Adrenal gland (tissue), 12 donors: Measurements from ENCODE around the gene PPP2R2C. TPM values are rescaled to one million over a fixed set of nuclear protein-coding genes. Genes with fewer than 3 reads are reported as not detected.

Experiments used
- DNase-seq, 7 donors: peaks; one replicate each; pipeline ENCODE4 v3.0.0-alpha.2; 2019 to 2020
- H3K27ac ChIP-seq, 5 donors: fragments of 200-600 bp; sonication (generic) in 4 of 5; 1 replicate in 3 of 5; 2 replicates in 2 of 5; pipeline versions ENCODE4 v1.5.1 to v1.8.0; 2016 to 2020; ENCODE audit warnings: mild to moderate bottlenecking in 1 of 5
- H3K27me3 ChIP-seq: fragments of 200-600 bp; 2 replicates; pipeline ENCODE4 v1.8.0; 2021
- H3K36me3 ChIP-seq, 2 donors: fragments of 200-600 bp; replicated peaks in 1 of 2; 1 replicate in 1 of 2; 2 replicates in 1 of 2; pipeline versions ENCODE4 v1.5.1 to v1.8.0; 2018 to 2022
- H3K4me1 ChIP-seq, 2 donors: fragments of 200-600 bp; replicated peaks in 1 of 2; 1 replicate in 1 of 2; 2 replicates in 1 of 2; pipeline versions ENCODE4 v1.5.1 to v1.8.0; 2018 to 2021
- H3K4me3 ChIP-seq, 4 donors: fragments of 200-600 bp; sonication (generic) in 3 of 4; one replicate each; pipeline ENCODE4 v1.5.1; 2016 to 2018
- H3K9me3 ChIP-seq, 3 donors: fragments of 200-600 bp; sonication (generic) in 1 of 3; replicated peaks in 1 of 3; 1 replicate in 2 of 3; 2 replicates in 1 of 3; pipeline versions ENCODE4 v1.5.1 to v1.8.0; 2016 to 2021
- POLR2A ChIP-seq, 2 donors: fragments of 450-650 bp; IDR thresholded peaks; one replicate each; pipeline ENCODE4 v1.6.1; 2017; ENCODE audit warnings: antibody characterized with exemption in 2 of 2, mild to moderate bottlenecking in 2 of 2, moderate library complexity in 1 of 2
- WGBS, 4 donors: extraction: QIAGEN DNeasy Blood & Tissue Kit in 2 of 4; methylation state at CpG; one replicate each; pipeline versions ENCODE4 v1.1.5 to v1.1.7; 2013 to 2017; 5-methylcytosine and 5-hydroxymethylcytosine counted together
- intact Hi-C, 2 donors: fragments of 100-400 bp; cut with DNase I; formaldehyde crosslinking; loops; one replicate each; pipeline versions ENCODE4 v1.14.1 to v1.15.0; 2022 to 2023
- polyA plus RNA-seq, 3 donors: library from polyadenylated mRNA; stranded (reverse); fragments of 200-250 nt in 2 of 3; fragments of 350-450 nt in 1 of 3; fragmentation: Illumina TruSeq in 1 of 3; extraction: RNeasy Lipid Tissue Mini Kit (QIAGEN cat#74804) in 1 of 3; gene quantifications; one replicate each; pipeline ENCODE4 v1.2.3, GENCODE V29; 2013 to 2014
- total RNA-seq, 9 donors: library from RNA; depleted of rRNA in 4 of 9; stranded (reverse); fragments of >200 nt in 4 of 9; fragments of 120-200 nt in 1 of 9; fragmentation: NEBNext Ultra II Directional in 1 of 9; extraction: Animal tissue kit (Norgen Biotek cat#: 25700) in 1 of 9; gene quantifications; one replicate each; pipeline versions ENCODE4 v1.1.0 to v1.2.4, GENCODE V29; 2013 to 2023
- TF ChIP-seq, protein P1 (sequence below), 6 experiments: fragments of 450-650 bp in 4 of 6; fragments of 200-600 bp in 2 of 6; sonication (generic) in 1 of 6; IDR thresholded peaks; 1 replicate in 5 of 6; 2 replicates in 1 of 6; pipeline versions ENCODE4 v1.5.1 to v1.8.0; 2016 to 2021; ENCODE audit warnings: antibody characterized with exemption in 6 of 6, mild to moderate bottlenecking in 2 of 6, moderate library complexity in 1 of 6
- donor health status: healthy with polysubstance abuse.
- donor health status: Bipolar disorder and iron deficiency.
- donor health status: DM: yes; HTN: yes; CAD: no.
- donor health status: DM: no; HTN: no; CAD: no.
- donor health status: DM: no; HTN: no; CAD: no.
- donor health status: DM: yes; HTN: yes; CAD: no.

Gene PPP2R2C
- total and polyA plus RNA-seq, 12 donors, result 0.17 to 7.2 (median 2.0) TPM; not detected in 3

GRCh38 chr4:6494431-6495295 is 22.2 kb upstream of the PPP2R2C start:
- no peaks in the 10 kb centered on the region for H3K36me3 ChIP-seq
- H3K27ac ChIP-seq, result no peak overlapping the region
- H3K4me1 ChIP-seq, result no peaks in the 10 kb centered on the region
- no peaks in the 10 kb centered on the region for H3K9me3 ChIP-seq
- no peak overlapping the region for H3K4me3 ChIP-seq
- TF ChIP-seq POLR2A (IDR thresholded peaks at IDR 0.05), result no peak
- TF ChIP-seq, protein P1, sequence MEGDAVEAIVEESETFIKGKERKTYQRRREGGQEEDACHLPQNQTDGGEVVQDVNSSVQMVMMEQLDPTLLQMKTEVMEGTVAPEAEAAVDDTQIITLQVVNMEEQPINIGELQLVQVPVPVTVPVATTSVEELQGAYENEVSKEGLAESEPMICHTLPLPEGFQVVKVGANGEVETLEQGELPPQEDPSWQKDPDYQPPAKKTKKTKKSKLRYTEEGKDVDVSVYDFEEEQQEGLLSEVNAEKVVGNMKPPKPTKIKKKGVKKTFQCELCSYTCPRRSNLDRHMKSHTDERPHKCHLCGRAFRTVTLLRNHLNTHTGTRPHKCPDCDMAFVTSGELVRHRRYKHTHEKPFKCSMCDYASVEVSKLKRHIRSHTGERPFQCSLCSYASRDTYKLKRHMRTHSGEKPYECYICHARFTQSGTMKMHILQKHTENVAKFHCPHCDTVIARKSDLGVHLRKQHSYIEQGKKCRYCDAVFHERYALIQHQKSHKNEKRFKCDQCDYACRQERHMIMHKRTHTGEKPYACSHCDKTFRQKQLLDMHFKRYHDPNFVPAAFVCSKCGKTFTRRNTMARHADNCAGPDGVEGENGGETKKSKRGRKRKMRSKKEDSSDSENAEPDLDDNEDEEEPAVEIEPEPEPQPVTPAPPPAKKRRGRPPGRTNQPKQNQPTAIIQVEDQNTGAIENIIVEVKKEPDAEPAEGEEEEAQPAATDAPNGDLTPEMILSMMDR (IDR thresholded peaks at IDR 0.05), result no peak
- peaks cover 7% of the 10 kb centered on the region for H3K27me3 ChIP-seq
- intact Hi-C loops, result no loop called here
- 64 to 84% (median 83%) methylated on average over 14 to 18 of the region's 18 CpGs for WGBS, 4 donors
- peak in 1 of 7 donors; percentile 35 for DNase-seq

GRCh38 chr4:6493658-6494304 is 21.4 kb upstream of the PPP2R2C start:
- no peak for TF ChIP-seq POLR2A (IDR thresholded peaks at IDR 0.05)
- TF ChIP-seq, protein P1 (IDR thresholded peaks at IDR 0.05), result no peak
- 25 to 28% (median 27%) methylated on average over 20 to 22 of the region's 22 CpGs for WGBS, 4 donors
- intact Hi-C loops, result no loop called here
- Histone ChIP-seq H3K36me3 (no peaks in the 10 kb centered on the region), H3K9me3 (no peaks in the 10 kb centered on the region), H3K27me3 (peaks cover 7% of the 10 kb centered on the region), H3K4me1 (no peaks in the 10 kb centered on the region), H3K4me3 (no peak overlapping the region), H3K27ac (no peak overlapping the region)
- peak in 1 of 7 donors; percentile 47 for DNase-seq

GRCh38 chr4:6492861-6493657 is 20.6 kb upstream of the PPP2R2C start:
- DNase-seq, result peak in 1 of 7 donors; percentile 35
- 56 to 66% (median 62%) methylated on average over 13 of the region's 13 CpGs for WGBS, 4 donors
- intact Hi-C loops, result no loop called here

More at GRCh38 chr4:6492861-6493657, 20.6 kb upstream of the PPP2R2C start:
- H3K4me1 ChIP-seq, result no peaks in the 10 kb centered on the region
- H3K27me3 ChIP-seq, result peaks cover 7% of the 10 kb centered on the region
- TF ChIP-seq, protein P1 (IDR thresholded peaks at IDR 0.05), result no peak
- TF ChIP-seq POLR2A (IDR thresholded peaks at IDR 0.05), result no peak
- H3K27ac ChIP-seq, result no peak overlapping the region
- H3K36me3 ChIP-seq, result no peaks in the 10 kb centered on the region
- H3K4me3 ChIP-seq, result no peak overlapping the region
- H3K9me3 ChIP-seq, result no peaks in the 10 kb centered on the region
